Measurements from ENCODE around the gene LHX1.

The LHX1 gene

DNA sequence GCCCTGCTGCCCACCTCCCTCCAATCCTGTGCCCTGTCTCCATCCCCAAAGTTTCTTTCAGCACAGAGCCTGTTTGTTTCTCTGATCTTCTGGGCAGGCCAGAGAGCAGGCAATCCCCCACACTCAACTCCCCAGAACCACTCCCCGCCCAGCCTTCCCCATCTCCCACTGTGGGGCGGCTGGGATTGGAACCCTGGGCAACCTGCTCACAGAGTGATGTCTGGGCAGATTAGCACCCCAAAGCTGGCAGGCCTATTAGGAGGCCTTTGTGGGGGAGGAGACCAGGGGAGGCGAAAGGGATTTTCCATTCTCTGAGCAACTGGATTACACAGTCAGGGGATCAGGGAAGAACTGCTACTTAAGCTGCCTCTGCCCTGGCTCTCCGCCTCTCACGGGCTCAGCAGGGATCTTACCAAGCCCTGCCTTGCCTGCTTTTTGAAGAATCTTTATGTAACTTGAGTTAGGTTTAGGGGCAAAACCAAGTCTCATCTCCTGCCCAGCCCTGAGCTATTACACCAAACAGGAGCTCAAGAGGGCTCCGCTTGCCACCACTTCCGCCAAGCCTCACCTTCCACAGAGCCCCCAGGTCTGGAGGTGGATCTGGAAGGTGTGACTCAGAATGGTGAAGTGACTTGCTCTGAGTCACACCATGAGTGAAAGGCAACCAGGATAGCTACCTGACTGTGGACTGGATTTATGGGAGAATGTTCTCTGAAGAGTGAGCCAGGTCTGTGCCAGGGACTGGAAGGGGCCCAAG is 16.0 kb upstream of the LHX1 start (continued):
- TF ChIP-seq ZFP3 (tag by site-specific recombination; IDR thresholded peaks at IDR 0.05; ENCODE audit: low read depth) (no peak), SP7 (tag by site-specific recombination; IDR thresholded peaks at IDR 0.05) (peak; percentile 80), OSR2 (tag by site-specific recombination; IDR thresholded peaks at IDR 0.05) (peak; percentile 93), ZNF843 (tag by site-specific recombination; IDR thresholded peaks at IDR 0.05) (no peak), TCF7L2 (IDR thresholded peaks at IDR 0.05; ENCODE audit: borderline replicate concordance, low read depth, low read length) (no peak), EGR2 (tag by site-specific recombination; IDR thresholded peaks at IDR 0.05; ENCODE audit: low read depth) (peak; percentile 5; the same call in 1 of the 2 replicates), ZNF561 (tag by site-specific recombination; IDR thresholded peaks at IDR 0.05; ENCODE audit: borderline replicate concordance) (no peak), ZIC2 (tag by site-specific recombination; IDR thresholded peaks at IDR 0.05) (peak; percentile 56; the same call in 1 of the 2 replicates), ZNF837 (tag by site-specific recombination; IDR thresholded peaks at IDR 0.05) (no peak), ZNF394 (tag by site-specific recombination; IDR thresholded peaks at IDR 0.05; ENCODE audit: borderline replicate concordance) (no peak), ZNF423 (tag by site-specific recombination; IDR thresholded peaks at IDR 0.05) (no peak), ZNF560 (tag by site-specific recombination; IDR thresholded peaks at IDR 0.05; ENCODE audit: borderline replicate concordance) (no peak), ZNF335 (tag by site-specific recombination; conservative IDR thresholded peaks at IDR 0.05) (peak; percentile 18; the same call in 1 of the 2 replicates), ZNF658 (tag by site-specific recombination; IDR thresholded peaks at IDR 0.05) (no peak), IKZF3 (tag by site-specific recombination; IDR thresholded peaks at IDR 0.05) (no peak), ZBTB7A (tag by site-specific recombination; IDR thresholded peaks at IDR 0.05; ENCODE audit: low read depth) (no peak), BCL11A (tag by site-specific recombination; IDR thresholded peaks at IDR 0.05; ENCODE audit: low read depth) (no peak), ZNF292 (tag by site-specific recombination; IDR thresholded peaks at IDR 0.05; ENCODE audit: borderline replicate concordance, low read depth) (no peak), ZBTB8A (tag by site-specific recombination; IDR thresholded peaks at IDR 0.05) (no peak), ZNF830 (tag by site-specific recombination; IDR thresholded peaks at IDR 0.05; ENCODE audit: low read depth) (no peak), ZNF112 (tag by site-specific recombination; IDR thresholded peaks at IDR 0.05) (no peak), ZNF777 (tag by site-specific recombination; IDR thresholded peaks at IDR 0.05; ENCODE audit: borderline replicate concordance) (no peak)
- TF ChIP-seq, protein P1, sequence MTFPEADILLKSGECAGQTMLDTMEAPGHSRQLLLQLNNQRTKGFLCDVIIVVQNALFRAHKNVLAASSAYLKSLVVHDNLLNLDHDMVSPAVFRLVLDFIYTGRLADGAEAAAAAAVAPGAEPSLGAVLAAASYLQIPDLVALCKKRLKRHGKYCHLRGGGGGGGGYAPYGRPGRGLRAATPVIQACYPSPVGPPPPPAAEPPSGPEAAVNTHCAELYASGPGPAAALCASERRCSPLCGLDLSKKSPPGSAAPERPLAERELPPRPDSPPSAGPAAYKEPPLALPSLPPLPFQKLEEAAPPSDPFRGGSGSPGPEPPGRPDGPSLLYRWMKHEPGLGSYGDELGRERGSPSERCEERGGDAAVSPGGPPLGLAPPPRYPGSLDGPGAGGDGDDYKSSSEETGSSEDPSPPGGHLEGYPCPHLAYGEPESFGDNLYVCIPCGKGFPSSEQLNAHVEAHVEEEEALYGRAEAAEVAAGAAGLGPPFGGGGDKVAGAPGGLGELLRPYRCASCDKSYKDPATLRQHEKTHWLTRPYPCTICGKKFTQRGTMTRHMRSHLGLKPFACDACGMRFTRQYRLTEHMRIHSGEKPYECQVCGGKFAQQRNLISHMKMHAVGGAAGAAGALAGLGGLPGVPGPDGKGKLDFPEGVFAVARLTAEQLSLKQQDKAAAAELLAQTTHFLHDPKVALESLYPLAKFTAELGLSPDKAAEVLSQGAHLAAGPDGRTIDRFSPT (tag by site-specific recombination; IDR thresholded peaks at IDR 0.05), result 0 out of 2 replicates have a peak, but pooled peaks have one; percentile 11
- TF ChIP-seq, protein P2, sequence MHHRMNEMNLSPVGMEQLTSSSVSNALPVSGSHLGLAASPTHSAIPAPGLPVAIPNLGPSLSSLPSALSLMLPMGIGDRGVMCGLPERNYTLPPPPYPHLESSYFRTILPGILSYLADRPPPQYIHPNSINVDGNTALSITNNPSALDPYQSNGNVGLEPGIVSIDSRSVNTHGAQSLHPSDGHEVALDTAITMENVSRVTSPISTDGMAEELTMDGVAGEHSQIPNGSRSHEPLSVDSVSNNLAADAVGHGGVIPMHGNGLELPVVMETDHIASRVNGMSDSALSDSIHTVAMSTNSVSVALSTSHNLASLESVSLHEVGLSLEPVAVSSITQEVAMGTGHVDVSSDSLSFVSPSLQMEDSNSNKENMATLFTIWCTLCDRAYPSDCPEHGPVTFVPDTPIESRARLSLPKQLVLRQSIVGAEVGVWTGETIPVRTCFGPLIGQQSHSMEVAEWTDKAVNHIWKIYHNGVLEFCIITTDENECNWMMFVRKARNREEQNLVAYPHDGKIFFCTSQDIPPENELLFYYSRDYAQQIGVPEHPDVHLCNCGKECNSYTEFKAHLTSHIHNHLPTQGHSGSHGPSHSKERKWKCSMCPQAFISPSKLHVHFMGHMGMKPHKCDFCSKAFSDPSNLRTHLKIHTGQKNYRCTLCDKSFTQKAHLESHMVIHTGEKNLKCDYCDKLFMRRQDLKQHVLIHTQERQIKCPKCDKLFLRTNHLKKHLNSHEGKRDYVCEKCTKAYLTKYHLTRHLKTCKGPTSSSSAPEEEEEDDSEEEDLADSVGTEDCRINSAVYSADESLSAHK (tag by site-specific recombination; IDR thresholded peaks at IDR 0.05), result no peak
- TF ChIP-seq, protein P3, sequence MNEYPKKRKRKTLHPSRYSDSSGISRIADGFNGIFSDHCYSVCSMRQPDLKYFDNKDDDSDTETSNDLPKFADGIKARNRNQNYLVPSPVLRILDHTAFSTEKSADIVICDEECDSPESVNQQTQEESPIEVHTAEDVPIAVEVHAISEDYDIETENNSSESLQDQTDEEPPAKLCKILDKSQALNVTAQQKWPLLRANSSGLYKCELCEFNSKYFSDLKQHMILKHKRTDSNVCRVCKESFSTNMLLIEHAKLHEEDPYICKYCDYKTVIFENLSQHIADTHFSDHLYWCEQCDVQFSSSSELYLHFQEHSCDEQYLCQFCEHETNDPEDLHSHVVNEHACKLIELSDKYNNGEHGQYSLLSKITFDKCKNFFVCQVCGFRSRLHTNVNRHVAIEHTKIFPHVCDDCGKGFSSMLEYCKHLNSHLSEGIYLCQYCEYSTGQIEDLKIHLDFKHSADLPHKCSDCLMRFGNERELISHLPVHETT (tag by site-specific recombination; IDR thresholded peaks at IDR 0.05), result no peak
- TF ChIP-seq, protein P4, sequence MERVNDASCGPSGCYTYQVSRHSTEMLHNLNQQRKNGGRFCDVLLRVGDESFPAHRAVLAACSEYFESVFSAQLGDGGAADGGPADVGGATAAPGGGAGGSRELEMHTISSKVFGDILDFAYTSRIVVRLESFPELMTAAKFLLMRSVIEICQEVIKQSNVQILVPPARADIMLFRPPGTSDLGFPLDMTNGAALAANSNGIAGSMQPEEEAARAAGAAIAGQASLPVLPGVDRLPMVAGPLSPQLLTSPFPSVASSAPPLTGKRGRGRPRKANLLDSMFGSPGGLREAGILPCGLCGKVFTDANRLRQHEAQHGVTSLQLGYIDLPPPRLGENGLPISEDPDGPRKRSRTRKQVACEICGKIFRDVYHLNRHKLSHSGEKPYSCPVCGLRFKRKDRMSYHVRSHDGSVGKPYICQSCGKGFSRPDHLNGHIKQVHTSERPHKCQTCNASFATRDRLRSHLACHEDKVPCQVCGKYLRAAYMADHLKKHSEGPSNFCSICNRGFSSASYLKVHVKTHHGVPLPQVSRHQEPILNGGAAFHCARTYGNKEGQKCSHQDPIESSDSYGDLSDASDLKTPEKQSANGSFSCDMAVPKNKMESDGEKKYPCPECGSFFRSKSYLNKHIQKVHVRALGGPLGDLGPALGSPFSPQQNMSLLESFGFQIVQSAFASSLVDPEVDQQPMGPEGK (tag by site-specific recombination; IDR thresholded peaks at IDR 0.05), result peak; percentile 80; the same call in 1 of the 2 replicates
- TF ChIP-seq, protein P5, sequence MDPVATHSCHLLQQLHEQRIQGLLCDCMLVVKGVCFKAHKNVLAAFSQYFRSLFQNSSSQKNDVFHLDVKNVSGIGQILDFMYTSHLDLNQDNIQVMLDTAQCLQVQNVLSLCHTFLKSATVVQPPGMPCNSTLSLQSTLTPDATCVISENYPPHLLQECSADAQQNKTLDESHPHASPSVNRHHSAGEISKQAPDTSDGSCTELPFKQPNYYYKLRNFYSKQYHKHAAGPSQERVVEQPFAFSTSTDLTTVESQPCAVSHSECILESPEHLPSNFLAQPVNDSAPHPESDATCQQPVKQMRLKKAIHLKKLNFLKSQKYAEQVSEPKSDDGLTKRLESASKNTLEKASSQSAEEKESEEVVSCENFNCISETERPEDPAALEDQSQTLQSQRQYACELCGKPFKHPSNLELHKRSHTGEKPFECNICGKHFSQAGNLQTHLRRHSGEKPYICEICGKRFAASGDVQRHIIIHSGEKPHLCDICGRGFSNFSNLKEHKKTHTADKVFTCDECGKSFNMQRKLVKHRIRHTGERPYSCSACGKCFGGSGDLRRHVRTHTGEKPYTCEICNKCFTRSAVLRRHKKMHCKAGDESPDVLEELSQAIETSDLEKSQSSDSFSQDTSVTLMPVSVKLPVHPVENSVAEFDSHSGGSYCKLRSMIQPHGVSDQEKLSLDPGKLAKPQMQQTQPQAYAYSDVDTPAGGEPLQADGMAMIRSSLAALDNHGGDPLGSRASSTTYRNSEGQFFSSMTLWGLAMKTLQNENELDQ (tag by site-specific recombination; IDR thresholded peaks at IDR 0.05; ENCODE audit: low read depth), result no peak
- TF ChIP-seq, protein P6, sequence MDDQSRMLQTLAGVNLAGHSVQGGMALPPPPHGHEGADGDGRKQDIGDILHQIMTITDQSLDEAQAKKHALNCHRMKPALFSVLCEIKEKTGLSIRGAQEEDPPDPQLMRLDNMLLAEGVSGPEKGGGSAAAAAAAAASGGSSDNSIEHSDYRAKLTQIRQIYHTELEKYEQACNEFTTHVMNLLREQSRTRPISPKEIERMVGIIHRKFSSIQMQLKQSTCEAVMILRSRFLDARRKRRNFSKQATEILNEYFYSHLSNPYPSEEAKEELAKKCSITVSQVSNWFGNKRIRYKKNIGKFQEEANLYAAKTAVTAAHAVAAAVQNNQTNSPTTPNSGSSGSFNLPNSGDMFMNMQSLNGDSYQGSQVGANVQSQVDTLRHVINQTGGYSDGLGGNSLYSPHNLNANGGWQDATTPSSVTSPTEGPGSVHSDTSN (CRISPR knock-in tag; IDR thresholded peaks at IDR 0.05), result no peak

All from HEK293 (cell line).